Central memory CD8-positive, alpha-beta T cell (primary cell): Measurements from ENCODE around the gene ANAPC10.

Experiments used
- ATAC-seq: fragments of 150-1000 bp; cut with Tn5 transposase; replicated peaks from 2 replicates; pipeline ENCODE4 v1.10.0; 2022; ENCODE audit warnings: mild to moderate bottlenecking, moderate FRiP score, moderate number of reproducible peaks; ENCODE audit not compliant: poor library complexity, severe bottlenecking; ENCODE audit errors: extremely low read depth
- DNase-seq, 2 donors: peaks; one replicate each; pipeline ENCODE4 v3.0.0; 2021; ENCODE audit warnings: low spot score in 2 of 2
- H3K27ac Mint-ChIP-seq: one replicate; pipeline ENCODE4 v1.8.0; 2022; ENCODE audit warnings: low read depth, mild to moderate bottlenecking, moderate library complexity, mixed read lengths
- H3K27me3 Mint-ChIP-seq: one replicate; pipeline ENCODE4 v1.8.0; 2022; ENCODE audit warnings: mixed read lengths
- H3K36me3 Mint-ChIP-seq: one replicate; pipeline ENCODE4 v1.8.0; 2022; ENCODE audit warnings: mild to moderate bottlenecking, moderate library complexity, mixed read lengths; ENCODE audit not compliant: insufficient read depth
- H3K4me1 Mint-ChIP-seq: one replicate; pipeline ENCODE4 v1.8.0; 2022; ENCODE audit warnings: mixed read lengths
- H3K4me3 Mint-ChIP-seq: one replicate; pipeline ENCODE4 v1.8.0; 2022; ENCODE audit warnings: mild to moderate bottlenecking, moderate library complexity, mixed read lengths
- H3K9me3 Mint-ChIP-seq: one replicate; pipeline ENCODE4 v1.8.0; 2022; ENCODE audit warnings: mixed read lengths

ANAPC10 gene

GRCh38 chr4:145099653-145100052 is 1.7 kb upstream of the ANAPC10 start:
- peak overlapping the region; percentile 88 for H3K4me3 Mint-ChIP-seq
- H3K4me1 Mint-ChIP-seq, result peaks cover 26% of the 10 kb centered on the region
- no peaks in the 10 kb centered on the region for H3K27me3 Mint-ChIP-seq
- ATAC-seq (no peak), DNase-seq (no peak)
- peak overlapping the region; percentile 93 for H3K27ac Mint-ChIP-seq
- peaks cover 15% of the 10 kb centered on the region for H3K36me3 Mint-ChIP-seq
- H3K9me3 Mint-ChIP-seq, result no peaks in the 10 kb centered on the region

GRCh38 chr4:145098675-145099037 is 660 bp upstream of the ANAPC10 start:
- Mint-ChIP-seq H3K27ac (peak overlapping the region; percentile 93), H3K36me3 (peaks cover 19% of the 10 kb centered on the region), H3K27me3 (no peaks in the 10 kb centered on the region), H3K4me3 (peak overlapping the region; percentile 88), H3K4me1 (peaks cover 31% of the 10 kb centered on the region), H3K9me3 (no peaks in the 10 kb centered on the region)
- DNase-seq (no peak), ATAC-seq (peak; percentile 30)

GRCh38 chr4:145097331-145097820 is 620 bp downstream of the ANAPC10 start:
- peak; percentile 3 for ATAC-seq
- no peaks in the 10 kb centered on the region for H3K9me3 Mint-ChIP-seq
- peak overlapping the region; percentile 88 for H3K4me3 Mint-ChIP-seq

GRCh38 chr4:145093638-145094037 is 4.4 kb downstream of the ANAPC10 start:
- ATAC-seq, result no peak
- H3K27ac Mint-ChIP-seq, result no peak overlapping the region
- no peak for DNase-seq
- peaks cover 32% of the 10 kb centered on the region for H3K4me1 Mint-ChIP-seq
- no peaks in the 10 kb centered on the region for H3K9me3 Mint-ChIP-seq
- no peak overlapping the region for H3K4me3 Mint-ChIP-seq
- H3K27me3 Mint-ChIP-seq, result no peaks in the 10 kb centered on the region
- peaks cover 23% of the 10 kb centered on the region for H3K36me3 Mint-ChIP-seq

More at GRCh38 chr4:145097331-145097820, 620 bp downstream of the ANAPC10 start:
- H3K27me3 Mint-ChIP-seq, result no peaks in the 10 kb centered on the region
- H3K27ac Mint-ChIP-seq, result peak overlapping the region; percentile 93
- peaks cover 22% of the 10 kb centered on the region for H3K36me3 Mint-ChIP-seq
- no peak for DNase-seq
- H3K4me1 Mint-ChIP-seq, result peaks cover 31% of the 10 kb centered on the region

- Mint-ChIP-seq H3K9me3 (no peaks in the 10 kb centered on the region), H3K27me3 (no peaks in the 10 kb centered on the region), H3K4me3 (no peak overlapping the region), H3K27ac (no peak overlapping the region), H3K36me3 (peaks cover 18% of the 10 kb centered on the region), H3K4me1 (peaks cover 35% of the 10 kb centered on the region)
- no peak for DNase-seq
- no peak for ATAC-seq
Observed at GRCh38 chr4:145090380-145090779, 7.6 kb downstream of the ANAPC10 start.

- no peaks in the 10 kb centered on the region for H3K9me3 Mint-ChIP-seq
- no peak overlapping the region for H3K4me3 Mint-ChIP-seq
- H3K27ac Mint-ChIP-seq, result no peak overlapping the region
- H3K4me1 Mint-ChIP-seq, result peaks cover 22% of the 10 kb centered on the region
- DNase-seq (no peak), ATAC-seq (no peak)
- H3K36me3 Mint-ChIP-seq, result peaks cover 15% of the 10 kb centered on the region
- no peaks in the 10 kb centered on the region for H3K27me3 Mint-ChIP-seq
Observed at GRCh38 chr4:145083891-145084605, 13.9 kb downstream of the ANAPC10 start.

- Mint-ChIP-seq H3K9me3 (no peaks in the 10 kb centered on the region), H3K36me3 (peaks cover 18% of the 10 kb centered on the region), H3K27me3 (no peaks in the 10 kb centered on the region), H3K27ac (no peak overlapping the region), H3K4me3 (no peak overlapping the region), H3K4me1 (peaks cover 30% of the 10 kb centered on the region)
- ATAC-seq (no peak), DNase-seq (no peak)
Observed at GRCh38 chr4:145081756-145082155, 16.2 kb downstream of the ANAPC10 start.

- peaks cover 21% of the 10 kb centered on the region for H3K36me3 Mint-ChIP-seq
- ATAC-seq (no peak), DNase-seq (no peak)
- no peaks in the 10 kb centered on the region for H3K9me3 Mint-ChIP-seq
- no peak overlapping the region for H3K27ac Mint-ChIP-seq
- H3K4me3 Mint-ChIP-seq, result no peak overlapping the region
- H3K27me3 Mint-ChIP-seq, result no peaks in the 10 kb centered on the region
- peaks cover 33% of the 10 kb centered on the region for H3K4me1 Mint-ChIP-seq
Observed at GRCh38 chr4:145076469-145076855, 21.5 kb downstream of the ANAPC10 start.

GRCh38 chr4:145075742-145076468 is 22.1 kb downstream of the ANAPC10 start:
- H3K4me3 Mint-ChIP-seq, result no peak overlapping the region
- H3K4me1 Mint-ChIP-seq, result peaks cover 33% of the 10 kb centered on the region
- H3K27me3 Mint-ChIP-seq, result no peaks in the 10 kb centered on the region
- no peak overlapping the region for H3K27ac Mint-ChIP-seq
- H3K9me3 Mint-ChIP-seq, result no peaks in the 10 kb centered on the region
- DNase-seq, result no peak
- no peak for ATAC-seq
- peaks cover 22% of the 10 kb centered on the region for H3K36me3 Mint-ChIP-seq

- Mint-ChIP-seq H3K27me3 (no peaks in the 10 kb centered on the region), H3K9me3 (no peaks in the 10 kb centered on the region), H3K36me3 (peaks cover 8% of the 10 kb centered on the region), H3K4me1 (peaks cover 7% of the 10 kb centered on the region), H3K27ac (no peak overlapping the region), H3K4me3 (no peak overlapping the region)
- DNase-seq (no peak), ATAC-seq (no peak)
Observed at GRCh38 chr4:145071560-145071959, 26.4 kb downstream of the ANAPC10 start.

GRCh38 chr4:145069361-145069760 is 28.6 kb downstream of the ANAPC10 start:
- ATAC-seq (no peak), DNase-seq (no peak)
- no peak overlapping the region for H3K4me3 Mint-ChIP-seq
- H3K36me3 Mint-ChIP-seq, result peaks cover 6% of the 10 kb centered on the region
- no peak overlapping the region for H3K27ac Mint-ChIP-seq
- H3K9me3 Mint-ChIP-seq, result no peaks in the 10 kb centered on the region
- no peaks in the 10 kb centered on the region for H3K4me1 Mint-ChIP-seq
- no peaks in the 10 kb centered on the region for H3K27me3 Mint-ChIP-seq

- Mint-ChIP-seq H3K27me3 (no peaks in the 10 kb centered on the region), H3K36me3 (peaks cover 1% of the 10 kb centered on the region), H3K9me3 (no peaks in the 10 kb centered on the region), H3K4me1 (no peaks in the 10 kb centered on the region), H3K27ac (no peak overlapping the region), H3K4me3 (no peak overlapping the region)
- ATAC-seq (no peak), DNase-seq (no peak)
Observed at GRCh38 chr4:145066063-145066501, 31.9 kb downstream of the ANAPC10 start.
